GM19463 (cell line): Measurements from ENCODE around the gene TCEAL5.
"Not testable (repeated sequence)": the region's sequence is repeated elsewhere in the genome, so short reads cannot be mapped to it uniquely, and the experiment has no call there.

ENCODE experiments used
- ATAC-seq: cut with Tn5 transposase; IDR thresholded peaks from one replicate; pipeline ENCODE4 v1.9.1; 2021; ENCODE audit warnings: mild to moderate bottlenecking, moderate library complexity; ENCODE audit not compliant: unreplicated experiment

The TCEAL5 gene, protein sequence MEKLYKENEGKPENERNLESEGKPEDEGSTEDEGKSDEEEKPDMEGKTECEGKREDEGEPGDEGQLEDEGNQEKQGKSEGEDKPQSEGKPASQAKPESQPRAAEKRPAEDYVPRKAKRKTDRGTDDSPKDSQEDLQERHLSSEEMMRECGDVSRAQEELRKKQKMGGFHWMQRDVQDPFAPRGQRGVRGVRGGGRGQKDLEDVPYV

DNA sequence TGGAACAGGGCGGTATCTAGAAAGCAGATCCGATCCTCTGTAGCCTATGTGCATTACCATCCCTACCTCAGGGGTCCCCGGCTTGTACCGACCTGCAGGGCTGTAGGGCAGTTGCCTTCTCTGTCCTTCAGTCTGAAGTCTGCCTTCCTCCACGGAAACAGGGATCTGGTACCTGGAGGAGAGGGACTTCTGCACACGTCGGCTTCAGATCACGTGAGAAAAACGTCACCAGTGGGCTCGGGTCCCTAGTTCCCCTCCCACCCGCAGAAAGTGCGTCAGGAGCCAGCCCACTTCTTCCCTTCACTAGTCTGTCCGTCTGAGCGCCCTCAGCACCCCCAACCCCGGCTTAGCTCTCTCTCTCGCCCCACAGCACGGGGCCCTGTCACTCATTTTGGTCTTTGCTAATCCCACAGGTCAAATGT, at the start of gene TCEAL5:
Gene TCEAL5 (minus strand): TSS at position 170 of the 422 bp plus-strand sequence. CDS start 2,187 bp downstream, outside the sequence.
- no peak for ATAC-seq

DNA sequence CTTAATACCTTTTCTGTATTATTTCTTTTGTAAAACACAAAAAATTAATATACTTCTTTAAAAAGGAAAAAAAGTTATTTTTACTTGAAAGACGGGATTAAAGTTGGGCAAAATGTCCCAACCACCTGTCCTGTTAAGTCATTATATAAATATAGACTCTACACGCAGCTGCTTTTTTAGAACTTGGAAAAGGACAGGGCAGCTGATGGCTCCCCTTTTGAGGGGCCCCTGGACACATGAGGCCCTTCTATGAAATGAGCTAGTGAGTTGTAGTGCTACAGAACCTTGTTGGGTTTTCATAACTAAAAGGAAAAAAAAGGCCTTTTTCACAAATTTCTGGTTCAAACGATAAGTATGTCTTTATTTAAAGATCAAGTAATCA, 34.8 kb upstream of the TCEAL5 start:
- ATAC-seq, result no peak

DNA sequence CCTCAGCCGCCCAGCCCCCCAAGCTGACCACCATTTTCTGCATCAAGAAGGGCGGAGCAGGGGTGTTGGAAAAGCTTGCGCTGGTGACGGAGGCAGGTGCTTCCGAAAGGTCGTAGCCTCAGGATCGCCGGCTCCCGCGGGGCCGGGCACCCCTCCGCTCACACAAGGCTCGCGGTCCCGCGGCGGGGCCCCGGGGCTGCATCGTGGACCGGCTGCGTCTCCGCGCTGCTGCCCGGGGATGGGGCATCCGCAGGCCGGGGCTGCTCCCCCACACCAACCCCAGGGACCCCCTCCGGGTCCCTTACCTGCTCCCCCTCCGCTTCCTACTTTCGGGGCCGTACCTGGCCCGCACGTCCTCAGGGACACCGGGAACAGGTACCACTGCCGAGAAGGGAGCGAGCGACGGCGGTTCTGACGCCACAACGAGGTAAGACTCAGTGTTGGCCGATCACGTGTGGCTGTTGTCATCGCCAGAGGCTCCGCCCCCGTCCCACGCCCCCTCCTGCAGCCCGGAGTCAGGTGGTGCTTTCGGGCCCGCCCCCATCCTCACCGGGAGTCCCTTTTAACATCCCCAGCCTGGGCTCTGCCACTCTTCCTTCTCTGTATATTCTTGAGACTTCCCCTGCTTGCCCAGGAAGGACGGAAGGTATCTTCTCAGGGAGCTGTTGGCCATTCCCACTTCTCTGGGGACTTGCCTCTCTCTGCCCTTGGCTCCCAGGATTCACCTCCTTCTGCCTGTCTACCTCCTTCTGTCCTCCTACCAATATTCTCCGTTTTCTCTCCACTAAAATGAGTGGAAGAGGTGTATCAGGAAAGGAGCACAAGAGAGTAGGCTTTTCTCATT, 34.2 kb upstream of the TCEAL5 start, which contains the start of gene BEX2:
Gene BEX2 (minus strand): TSS at position 436 of the 844 bp plus-strand sequence. CDS start 1,014 bp downstream, outside the sequence.
- ATAC-seq, result peak; percentile 97

DNA sequence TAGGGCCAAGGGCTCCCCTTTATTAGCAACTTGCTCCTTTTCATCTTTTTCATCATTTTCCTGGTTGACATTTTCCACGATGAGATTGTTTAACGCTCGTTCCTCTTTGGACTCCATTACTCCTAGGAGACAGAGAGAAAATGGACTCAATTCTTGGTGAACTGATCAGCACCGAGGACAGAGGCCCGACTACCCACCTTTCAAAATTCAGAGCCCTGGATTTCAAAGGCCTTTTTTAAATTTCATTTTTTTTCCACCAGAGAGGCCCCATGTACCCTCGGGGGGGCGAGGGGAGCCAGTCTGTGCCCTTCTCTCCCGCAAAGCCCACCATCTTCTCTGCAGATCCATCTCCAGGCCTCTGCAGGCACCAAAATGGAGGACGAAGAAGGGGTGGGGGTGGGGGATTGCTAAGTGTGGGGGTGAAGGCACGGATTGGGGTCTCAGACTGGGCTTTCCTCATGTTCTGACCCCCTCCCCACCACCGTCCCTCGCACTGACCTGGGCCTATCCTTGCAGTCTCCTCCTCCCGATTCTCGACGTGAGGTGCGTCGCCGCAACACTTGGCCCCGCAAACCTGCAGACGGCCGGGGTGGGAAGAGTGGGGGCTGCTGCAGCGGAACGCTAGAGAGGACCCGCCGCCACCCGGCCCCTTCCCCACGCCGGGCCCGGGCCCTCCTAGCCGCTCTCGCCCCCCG, 33.5 kb upstream of the TCEAL5 start:
- no peak for ATAC-seq

DNA sequence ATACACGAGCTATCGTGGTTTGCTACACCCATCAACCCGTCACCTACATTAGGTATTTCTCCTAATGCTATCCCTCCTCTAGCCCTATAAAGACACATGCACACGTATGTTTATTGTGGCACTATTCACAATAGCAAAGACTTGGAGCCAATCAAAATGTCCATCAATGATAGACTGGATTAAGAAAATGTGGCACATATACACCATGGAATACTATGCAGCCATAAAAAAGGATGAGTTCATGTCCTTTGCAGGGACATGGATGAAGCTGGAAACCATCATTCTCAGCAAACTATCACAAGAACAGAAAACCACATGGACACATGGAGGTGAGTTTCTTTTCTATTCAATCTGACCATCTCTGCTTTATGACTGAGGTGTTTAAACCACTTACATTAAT, 29.1 kb upstream of the TCEAL5 start:
- ATAC-seq, result not testable (repeated sequence)

DNA sequence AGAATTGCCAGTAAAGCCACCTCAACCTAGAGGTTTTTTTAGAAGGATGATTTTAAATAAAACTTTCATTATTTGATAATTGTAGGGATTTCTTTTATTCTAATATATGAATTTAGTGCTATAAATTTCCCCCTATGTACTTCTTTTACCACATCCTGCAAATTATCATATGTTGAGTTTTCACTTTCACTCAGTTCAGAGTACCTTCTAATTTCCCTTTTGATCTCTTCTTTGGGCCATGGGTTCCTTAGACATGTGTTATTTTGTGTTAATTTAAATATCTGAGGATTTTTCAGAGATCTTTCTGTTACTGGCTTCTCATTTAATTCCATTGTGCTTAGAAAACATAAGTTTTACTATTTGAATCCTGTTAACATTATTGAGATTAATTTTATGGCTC, 28.2 kb upstream of the TCEAL5 start:
- no peak for ATAC-seq

DNA sequence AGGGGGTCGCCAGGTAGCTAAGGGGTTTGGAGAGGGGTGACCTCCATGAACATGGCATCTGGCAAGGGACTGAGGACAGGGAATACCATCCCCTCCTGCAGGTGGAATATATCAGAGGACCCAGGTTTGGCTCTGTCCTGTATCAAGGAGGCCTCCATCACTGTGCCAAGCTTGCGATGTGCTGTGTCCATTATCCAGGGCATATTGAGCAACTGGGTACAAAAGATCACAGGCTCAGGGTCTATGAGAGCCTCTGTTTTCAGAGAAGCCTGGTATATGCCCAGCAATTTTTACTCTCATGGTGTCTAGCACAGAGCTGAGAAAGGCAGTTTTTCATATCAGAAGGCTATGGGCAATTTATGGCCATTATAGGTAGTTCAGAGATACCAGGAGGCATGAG, 16.6 kb upstream of the TCEAL5 start:
- no peak for ATAC-seq

DNA sequence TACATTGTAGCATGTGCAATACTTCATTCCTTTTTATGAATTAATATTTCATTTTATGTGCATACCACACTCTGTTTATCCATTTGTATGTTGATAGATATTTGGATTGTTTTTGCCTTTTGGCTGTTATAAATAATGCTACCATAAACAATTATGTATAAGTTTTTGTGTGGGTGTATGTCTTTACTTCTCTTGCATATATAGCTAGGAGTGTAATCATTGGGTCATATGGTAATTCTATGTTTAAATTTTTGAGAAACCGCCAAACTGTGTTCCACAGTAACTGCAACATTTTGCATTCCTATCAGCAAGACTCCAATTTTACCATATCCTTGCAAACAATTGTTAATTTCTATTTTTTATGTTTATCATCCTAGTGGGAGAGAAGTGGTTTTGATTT, 3.1 kb upstream of the TCEAL5 start:
- no peak for ATAC-seq

DNA sequence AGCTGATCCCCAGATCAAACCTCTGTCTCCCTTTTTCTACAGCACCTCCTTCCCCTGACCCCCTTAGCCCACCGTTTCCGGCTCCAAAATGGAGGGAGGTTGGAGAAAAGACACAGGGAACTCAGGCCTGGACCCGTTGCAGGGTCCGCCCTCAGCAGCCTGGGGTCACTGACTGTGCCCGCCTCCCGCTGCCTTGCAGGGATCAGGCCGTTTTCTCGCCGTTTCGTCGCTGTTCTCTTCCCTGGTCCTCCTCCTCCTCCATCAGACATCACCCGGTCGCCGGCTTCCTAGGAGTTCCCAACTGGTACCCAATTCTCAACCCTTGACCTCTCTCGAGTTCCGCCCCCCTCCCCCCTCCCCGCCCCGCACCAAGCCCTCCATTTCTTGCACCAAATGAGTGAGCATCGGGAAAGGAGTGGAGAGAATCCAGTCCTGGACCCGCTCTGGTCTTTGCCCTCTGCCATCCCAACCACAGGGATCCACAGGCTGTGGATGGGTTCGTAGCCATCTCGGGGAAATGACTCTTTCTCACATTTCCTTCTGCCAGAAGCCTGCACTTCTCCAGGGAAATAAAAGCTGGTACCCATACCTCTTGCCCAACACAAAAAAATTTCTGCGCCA, 493 bp downstream of the TCEAL5 start:
- no peak for ATAC-seq

DNA sequence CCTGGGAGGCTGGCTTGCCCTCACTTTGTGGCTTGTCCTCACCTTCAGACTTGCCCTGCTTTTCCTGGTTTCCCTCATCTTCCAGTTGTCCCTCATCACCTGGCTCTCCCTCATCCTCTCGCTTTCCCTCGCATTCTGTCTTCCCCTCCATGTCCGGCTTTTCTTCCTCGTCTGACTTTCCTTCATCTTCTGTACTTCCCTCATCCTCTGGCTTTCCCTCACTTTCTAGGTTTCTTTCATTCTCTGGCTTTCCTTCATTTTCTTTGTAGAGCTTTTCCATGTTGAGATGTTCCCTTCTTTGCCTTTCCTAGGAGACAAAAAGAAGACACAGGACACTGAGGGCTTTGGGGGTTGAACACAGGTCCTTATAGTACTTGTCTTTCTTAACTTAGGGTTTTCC, 2.3 kb downstream of the TCEAL5 start:
- ATAC-seq, result no peak

DNA sequence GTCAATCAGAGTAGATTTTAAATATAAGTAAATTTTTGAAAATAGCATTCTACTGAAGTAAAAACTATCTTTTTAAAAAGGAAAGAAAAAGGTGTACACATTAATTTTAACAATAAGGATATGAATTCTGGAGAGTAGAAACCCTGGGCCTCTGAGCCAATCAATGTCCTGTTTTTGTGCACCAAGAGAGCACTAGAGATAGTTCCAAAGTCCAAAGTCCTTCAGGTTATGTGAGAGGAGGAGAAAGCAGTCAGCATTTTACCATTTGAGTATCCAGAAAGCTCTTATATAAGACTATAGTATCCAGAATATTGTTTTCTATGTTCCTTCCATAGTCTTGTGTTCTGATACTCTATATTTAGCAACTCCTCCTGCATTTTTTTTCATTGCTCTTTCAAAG, 18.3 kb downstream of the TCEAL5 start:
- no peak for ATAC-seq

DNA sequence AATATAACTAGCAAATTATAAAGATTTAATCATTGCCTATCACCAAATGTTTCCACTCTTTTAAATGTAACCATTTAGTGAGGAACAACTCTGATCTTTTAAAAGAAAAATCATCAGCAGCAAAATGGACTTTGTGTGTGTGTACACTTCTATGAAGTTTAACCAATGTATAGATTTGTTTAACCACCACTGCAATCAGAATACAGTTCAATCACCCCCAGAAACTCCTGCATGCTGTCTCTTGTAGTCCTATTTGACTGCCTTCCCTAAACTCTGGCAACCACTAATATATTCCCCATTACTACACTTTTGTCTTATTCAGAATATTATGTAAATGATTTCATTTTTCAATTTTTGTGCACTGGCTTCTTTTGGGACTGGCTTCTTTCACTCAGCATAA, 19.9 kb downstream of the TCEAL5 start:
- no peak for ATAC-seq

DNA sequence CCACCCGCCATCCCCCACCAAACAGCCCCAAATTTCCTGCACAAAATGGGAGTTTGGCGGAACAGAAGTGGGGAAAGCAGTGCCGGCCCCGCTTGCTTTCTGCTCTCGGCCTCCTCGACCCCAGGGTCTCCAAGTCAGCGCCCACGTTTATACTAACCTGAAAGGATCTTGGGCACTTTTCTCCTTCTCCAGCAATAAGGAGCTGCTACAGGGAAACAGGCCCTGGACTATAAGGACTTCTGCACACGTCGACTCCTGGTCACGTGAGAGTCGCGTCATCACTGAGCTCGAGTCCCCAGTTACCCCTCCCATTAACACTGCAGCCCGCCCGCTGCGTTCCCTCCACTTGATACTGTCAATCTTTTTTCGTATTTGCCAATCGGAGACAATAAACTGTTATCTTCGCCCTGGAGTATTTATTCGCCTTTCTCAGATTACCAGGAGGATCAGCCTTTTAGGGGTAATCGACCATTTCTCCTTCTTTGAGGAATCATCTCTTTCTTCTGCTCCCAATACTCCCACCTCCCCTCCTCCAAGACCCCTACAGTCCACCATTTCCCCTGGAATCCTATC, 21.5 kb downstream of the TCEAL5 start, which contains the start of gene TCEAL8:
Gene TCEAL8 (minus strand): TSS at position 235 of the 573 bp plus-strand sequence. CDS start 1,176 bp downstream, outside the sequence.
- ATAC-seq, result peak; percentile 94

DNA sequence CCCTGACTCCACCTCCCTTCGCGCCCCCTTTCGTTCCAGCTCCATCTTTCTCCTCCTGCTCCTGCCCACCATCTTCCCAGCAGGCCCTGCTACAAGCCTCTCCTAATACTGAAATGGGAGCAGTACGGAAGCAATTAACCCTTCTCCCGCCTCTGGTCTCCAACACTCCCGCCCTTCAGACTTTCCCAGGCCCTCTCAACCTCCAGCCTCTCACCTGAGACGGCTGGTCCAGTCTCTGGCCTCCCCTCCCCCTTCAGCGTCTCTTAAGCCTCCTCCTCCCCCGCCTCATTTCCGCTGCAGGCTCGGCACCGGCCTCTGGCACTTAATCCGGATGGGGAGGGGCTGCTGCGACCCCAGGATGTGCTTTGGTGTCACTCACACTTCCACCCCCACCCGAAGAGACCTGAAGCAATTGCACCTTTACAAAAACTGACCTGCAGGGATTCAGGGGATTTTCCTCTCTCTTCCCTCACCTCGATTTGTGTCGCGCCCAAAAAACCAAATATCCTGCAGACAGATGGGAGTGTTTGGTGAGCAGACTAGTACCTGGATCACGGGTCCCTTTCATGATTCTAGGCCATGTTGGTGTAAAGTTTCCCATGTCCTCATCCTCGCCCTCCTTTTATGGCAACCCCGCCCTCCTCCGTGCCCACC, 22.3 kb downstream of the TCEAL5 start:
- ATAC-seq, result peak; percentile 68

DNA sequence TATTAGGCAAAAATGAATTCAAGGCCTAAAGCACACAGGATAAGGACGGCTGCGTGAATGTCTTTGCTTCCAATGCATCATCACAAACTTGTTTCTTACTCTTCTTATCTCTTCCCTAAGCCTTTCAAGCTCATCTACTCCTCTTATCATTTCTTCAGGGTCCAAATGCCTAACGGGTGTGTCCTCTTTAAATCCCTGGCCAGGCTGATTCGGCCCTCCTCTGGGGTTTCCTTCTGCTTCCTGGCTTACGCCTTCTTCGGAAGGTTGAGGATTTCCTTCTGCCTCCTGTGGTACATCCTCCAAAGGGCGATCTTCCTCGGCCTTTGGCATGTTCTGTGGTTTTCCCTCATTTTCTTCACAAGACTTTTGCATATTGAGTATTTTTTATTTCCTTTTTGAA, 22.9 kb downstream of the TCEAL5 start:
- no peak for ATAC-seq

DNA sequence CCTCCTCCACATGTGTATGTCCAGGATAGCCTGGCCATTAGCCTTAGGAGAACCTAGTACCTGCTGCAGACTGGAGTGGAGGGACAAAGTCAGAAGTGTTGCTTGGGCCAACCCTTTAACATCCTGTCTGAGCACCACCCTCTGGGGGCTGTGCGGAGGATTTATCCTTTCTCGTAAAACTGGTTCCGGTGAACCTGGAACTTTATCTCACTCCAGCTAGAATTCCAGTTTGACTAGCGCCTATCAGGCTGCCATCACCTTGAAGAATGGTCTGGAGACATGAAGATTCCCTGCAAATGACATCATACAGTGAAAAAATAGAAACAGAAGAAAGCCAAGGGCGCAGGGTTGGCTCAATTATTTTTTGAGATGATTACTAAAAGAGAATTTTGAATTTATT, 25.6 kb downstream of the TCEAL5 start:
- no peak for ATAC-seq

DNA sequence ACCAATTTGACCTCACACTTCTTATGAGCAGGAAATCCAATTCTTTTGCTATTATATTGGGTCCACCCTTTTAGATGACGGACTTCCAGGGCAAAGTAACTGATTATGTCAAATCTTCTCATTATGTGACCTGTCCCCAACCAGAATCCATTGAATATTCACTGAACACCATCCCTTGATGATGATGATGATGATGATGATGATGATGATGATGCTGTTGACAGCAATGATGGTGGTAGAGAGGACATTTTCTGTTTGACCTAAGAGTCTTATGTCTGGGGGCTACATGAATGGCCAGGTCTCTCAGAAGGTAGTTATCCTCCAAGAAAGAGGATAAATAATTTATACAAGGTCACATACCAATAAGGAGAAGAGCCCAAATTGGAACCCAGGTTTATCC, 26.7 kb downstream of the TCEAL5 start:
- no peak for ATAC-seq

DNA sequence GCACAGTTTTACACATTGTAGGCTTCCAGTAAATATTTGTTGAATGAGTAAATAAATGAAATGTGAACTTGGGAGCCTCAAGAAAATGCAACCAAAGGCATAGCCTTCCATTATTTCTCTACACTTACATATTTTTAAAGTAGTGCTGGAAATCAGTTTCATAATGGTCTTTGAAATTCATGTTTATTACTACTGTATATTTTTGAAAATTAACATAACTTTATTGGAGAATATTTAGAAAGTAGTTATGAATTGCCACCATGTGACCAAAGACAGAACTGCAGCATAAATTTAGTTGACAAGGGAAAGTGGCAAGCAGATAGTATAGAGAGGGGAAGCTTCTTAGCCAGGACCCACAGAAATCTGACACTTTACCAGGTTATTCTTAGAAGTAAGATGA, 28.0 kb downstream of the TCEAL5 start:
- peak; percentile 51 for ATAC-seq

DNA sequence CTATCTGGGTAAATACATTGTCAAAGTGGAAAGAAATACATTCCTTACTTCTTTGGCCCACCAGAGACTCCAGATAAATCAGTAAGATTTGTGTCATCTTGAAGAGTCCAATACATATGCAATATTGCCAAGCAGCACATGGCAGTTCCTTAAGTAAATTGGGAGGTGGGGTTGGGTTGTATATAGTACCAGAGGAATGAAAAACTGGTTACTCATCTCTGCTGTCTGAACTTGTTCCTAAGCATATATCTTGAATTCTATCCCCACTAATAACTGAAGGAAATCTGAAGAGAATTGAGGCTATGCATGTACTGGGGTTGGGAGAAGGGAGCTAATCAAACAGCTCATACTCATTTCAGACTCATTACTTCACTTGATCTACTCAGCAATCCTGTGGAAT, 36.4 kb downstream of the TCEAL5 start:
- ATAC-seq, result no peak

DNA sequence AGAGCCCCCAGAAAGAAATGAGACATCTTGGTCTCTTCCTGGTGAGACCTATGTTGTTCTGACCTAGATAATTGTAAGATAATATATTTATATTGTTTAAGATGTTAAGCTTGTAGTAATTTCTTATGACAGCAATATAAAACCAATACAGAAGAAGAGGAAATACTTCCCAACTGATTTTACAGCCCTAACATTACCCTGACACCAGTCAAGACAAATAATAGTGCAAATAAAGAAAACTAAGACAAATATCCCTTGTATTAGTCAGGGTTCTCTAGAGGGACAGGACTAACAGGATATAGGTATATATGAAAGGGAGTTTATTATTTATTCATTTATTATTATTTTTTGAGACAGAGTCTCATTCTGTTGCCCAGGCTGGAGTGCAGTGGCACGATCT, 40.3 kb downstream of the TCEAL5 start:
- no peak for ATAC-seq
